ACC112 (cell line): ENCODE measurements around the gene MTCH2.
"Not testable (repeated sequence)": the region's sequence is repeated elsewhere in the genome, so short reads cannot be mapped to it uniquely, and the experiment has no call there.

Experiments
- H2AFZ ChIP-seq: fragments of 200-600 bp; sonication (generic); one replicate; pipeline ENCODE4 v1.6.0; 2017; ENCODE audit warnings: antibody characterized with exemption, low read length; ENCODE audit not compliant: unreplicated experiment
- H3K27ac ChIP-seq: fragments of 200-600 bp; sonication (generic); 2 replicates; pipeline ENCODE4 v1.5.1; 2014; ENCODE audit warnings: low read depth, mild to moderate bottlenecking, antibody characterized with exemption, low read length, moderate library complexity
- H3K27me3 ChIP-seq: fragments of 200-600 bp; sonication (generic); 2 replicates; pipeline ENCODE4 v1.6.1; 2014; ENCODE audit warnings: mild to moderate bottlenecking, antibody characterized with exemption, low read length, moderate library complexity, mixed read lengths; ENCODE audit not compliant: insufficient read depth
- H3K36me3 ChIP-seq: fragments of 200-600 bp; sonication (generic); 2 replicates; pipeline ENCODE4 v1.6.1; 2016; ENCODE audit warnings: mild to moderate bottlenecking, antibody characterized with exemption, low read length, moderate library complexity, mixed read lengths; ENCODE audit not compliant: insufficient read depth
- H3K4me1 ChIP-seq: fragments of 200-600 bp; sonication (generic); one replicate; pipeline ENCODE4 v1.6.1; 2016; ENCODE audit warnings: low read length, mixed read lengths; ENCODE audit not compliant: insufficient read depth, unreplicated experiment, control insufficient read depth
- H3K4me3 ChIP-seq: fragments of 200-600 bp; sonication (generic); 2 replicates; pipeline ENCODE4 v1.5.1; 2014; ENCODE audit warnings: mild to moderate bottlenecking, low read depth, low read length
- H3K79me2 ChIP-seq: fragments of 200-600 bp; sonication (generic); one replicate; pipeline ENCODE4 v1.6.0; 2016; ENCODE audit warnings: low read length; ENCODE audit not compliant: control insufficient read depth, unreplicated experiment, insufficient read depth

The MTCH2 gene

GRCh38 chr11:47642099-47642855 is at the start of gene MTCH2:
Gene MTCH2, minus strand, starts transcription at chr11:47642559. Its CDS starts 94 bp downstream, at chr11:47642465.
- Histone ChIP-seq H3K4me3 (peak within 1 kb of the TSS; percentile 77), H3K79me2 (peaks cover 35% of the 10 kb centered on the region), H3K4me1 (peaks cover 9% of the 10 kb centered on the region), H3K36me3 (peaks cover 16% of the 10 kb centered on the region), H3K27ac (peak within 1 kb of the TSS; percentile 72), H2AFZ (peak within 1 kb of the TSS; percentile 75), H3K27me3 (no peaks in the 10 kb centered on the region)

- no peak overlapping the region for H2AFZ ChIP-seq
- no peak overlapping the region for H3K4me3 ChIP-seq
- no peaks in the 10 kb centered on the region for H3K27me3 ChIP-seq
- no peaks in the 10 kb centered on the region for H3K79me2 ChIP-seq
- no peaks in the 10 kb centered on the region for H3K4me1 ChIP-seq
- H3K36me3 ChIP-seq, result no peaks in the 10 kb centered on the region
- H3K27ac ChIP-seq, result no peak overlapping the region
These were observed 49.6 kb upstream of the MTCH2 start for GRCh38 chr11:47691979-47692378.

GRCh38 chr11:47689480-47689879 is 47.1 kb upstream of the MTCH2 start:
- no peaks in the 10 kb centered on the region for H3K4me1 ChIP-seq
- no peaks in the 10 kb centered on the region for H3K36me3 ChIP-seq
- no peaks in the 10 kb centered on the region for H3K79me2 ChIP-seq
- no peak overlapping the region for H3K27ac ChIP-seq
- no peak overlapping the region for H3K4me3 ChIP-seq
- no peaks in the 10 kb centered on the region for H3K27me3 ChIP-seq
- no peak overlapping the region for H2AFZ ChIP-seq

GRCh38 chr11:47688991-47689390 is 46.6 kb upstream of the MTCH2 start:
- no peaks in the 10 kb centered on the region for H3K36me3 ChIP-seq
- no peak overlapping the region for H3K27ac ChIP-seq
- H3K79me2 ChIP-seq, result no peaks in the 10 kb centered on the region
- H3K4me3 ChIP-seq, result no peak overlapping the region
- no peaks in the 10 kb centered on the region for H3K27me3 ChIP-seq
- no peak overlapping the region for H2AFZ ChIP-seq
- H3K4me1 ChIP-seq, result no peaks in the 10 kb centered on the region

- no peaks in the 10 kb centered on the region for H3K27me3 ChIP-seq
- no peak overlapping the region for H2AFZ ChIP-seq
- no peaks in the 10 kb centered on the region for H3K36me3 ChIP-seq
- no peak overlapping the region for H3K27ac ChIP-seq
- H3K4me1 ChIP-seq, result no peaks in the 10 kb centered on the region
- H3K4me3 ChIP-seq, result no peak overlapping the region
- no peaks in the 10 kb centered on the region for H3K79me2 ChIP-seq
These were observed 45.8 kb upstream of the MTCH2 start for GRCh38 chr11:47688111-47688510.

GRCh38 chr11:47686704-47687103 is 44.3 kb upstream of the MTCH2 start:
- not testable (repeated sequence) for H3K27me3 ChIP-seq, H2AFZ ChIP-seq, H3K27ac ChIP-seq, H3K79me2 ChIP-seq, H3K36me3 ChIP-seq, H3K4me1 ChIP-seq, H3K4me3 ChIP-seq

- Histone ChIP-seq H3K79me2 (no peaks in the 10 kb centered on the region), H2AFZ (no peak overlapping the region), H3K36me3 (no peaks in the 10 kb centered on the region), H3K27ac (no peak overlapping the region), H3K27me3 (no peaks in the 10 kb centered on the region), H3K4me3 (no peak overlapping the region), H3K4me1 (no peaks in the 10 kb centered on the region)
These were observed 43.8 kb upstream of the MTCH2 start for GRCh38 chr11:47686151-47686550.

GRCh38 chr11:47675851-47676250 is 33.5 kb upstream of the MTCH2 start:
- Histone ChIP-seq H3K4me3 (no peak overlapping the region), H3K36me3 (no peaks in the 10 kb centered on the region), H2AFZ (no peak overlapping the region), H3K27ac (no peak overlapping the region), H3K27me3 (no peaks in the 10 kb centered on the region), H3K79me2 (no peaks in the 10 kb centered on the region), H3K4me1 (peaks cover 12% of the 10 kb centered on the region)

- H2AFZ ChIP-seq, result no peak overlapping the region
- no peak overlapping the region for H3K4me3 ChIP-seq
- peaks cover 12% of the 10 kb centered on the region for H3K4me1 ChIP-seq
- H3K27me3 ChIP-seq, result no peaks in the 10 kb centered on the region
- no peaks in the 10 kb centered on the region for H3K36me3 ChIP-seq
- H3K79me2 ChIP-seq, result no peaks in the 10 kb centered on the region
- no peak overlapping the region for H3K27ac ChIP-seq
These were observed 29.9 kb upstream of the MTCH2 start for GRCh38 chr11:47672283-47672730.

- H3K36me3 ChIP-seq, result no peaks in the 10 kb centered on the region
- peaks cover 18% of the 10 kb centered on the region for H3K4me1 ChIP-seq
- no peaks in the 10 kb centered on the region for H3K27me3 ChIP-seq
- H3K79me2 ChIP-seq, result no peaks in the 10 kb centered on the region
- no peak overlapping the region for H3K4me3 ChIP-seq
- no peak overlapping the region for H2AFZ ChIP-seq
- H3K27ac ChIP-seq, result no peak overlapping the region
These were observed 27.5 kb upstream of the MTCH2 start for GRCh38 chr11:47669856-47670255.

GRCh38 chr11:47668665-47669064 is 26.3 kb upstream of the MTCH2 start:
- Histone ChIP-seq H3K27ac (no peak overlapping the region), H3K4me1 (peaks cover 23% of the 10 kb centered on the region), H2AFZ (no peak overlapping the region), H3K79me2 (no peaks in the 10 kb centered on the region), H3K36me3 (no peaks in the 10 kb centered on the region), H3K27me3 (no peaks in the 10 kb centered on the region), H3K4me3 (no peak overlapping the region)
